Liver (tissue), 9 donors: ENCODE results near the gene SEC14L6. TPM values are rescaled to one million over a fixed set of nuclear protein-coding genes. Genes with fewer than 3 reads are reported as not detected.
A peak's percentile ranks its signal among the peaks of the same experiment; 100 is the strongest.

Experiments used
- DNase-seq: peaks from one replicate; pipeline ENCODE4 v3.0.0-alpha.2; 2017; ENCODE audit warnings: low spot score
- H3K27ac ChIP-seq, 2 donors: one replicate each; pipeline ENCODE4 v1.7.0; 2013; ENCODE audit warnings: inconsistent platforms in 2 of 2, low read length in 2 of 2, control low read depth in 1 of 2, low read depth in 1 of 2, mild to moderate bottlenecking in 1 of 2
- H3K27me3 ChIP-seq, 4 donors: one replicate each; pipeline versions ENCODE4 v1.6.1 to v1.7.0; 2013; ENCODE audit warnings: low read length in 3 of 4, inconsistent platforms in 1 of 4, mild to moderate bottlenecking in 1 of 4, moderate library complexity in 1 of 4; ENCODE audit not compliant: control insufficient read depth in 4 of 4, insufficient read depth in 4 of 4
- H3K36me3 ChIP-seq, 4 donors: one replicate each; pipeline versions ENCODE4 v1.6.1 to v1.7.0; 2013; ENCODE audit warnings: low read length in 3 of 4, mild to moderate bottlenecking in 3 of 4, low read depth in 1 of 4, moderate library complexity in 1 of 4; ENCODE audit not compliant: control insufficient read depth in 4 of 4, insufficient read depth in 3 of 4
- H3K4me1 ChIP-seq, 4 donors: one replicate each; pipeline versions ENCODE4 v1.6.1 to v1.7.0; 2013; ENCODE audit warnings: low read length in 3 of 4, mild to moderate bottlenecking in 3 of 4, moderate library complexity in 1 of 4; ENCODE audit not compliant: control insufficient read depth in 4 of 4, insufficient read depth in 4 of 4
- H3K4me3 ChIP-seq, 3 donors: one replicate each; pipeline versions ENCODE4 v1.6.1 to v1.7.0; 2013; ENCODE audit warnings: low read length in 3 of 3, control low read depth in 1 of 3, low read depth in 1 of 3, mild to moderate bottlenecking in 1 of 3
- H3K9ac ChIP-seq, 2 donors: one replicate each; pipeline ENCODE4 v1.7.0; 2013; ENCODE audit warnings: low read length in 2 of 2, mild to moderate bottlenecking in 2 of 2, moderate library complexity in 2 of 2, control low read depth in 1 of 2, low read depth in 1 of 2
- H3K9me3 ChIP-seq, 4 donors: one replicate each; pipeline versions ENCODE4 v1.6.1 to v1.7.0; 2013; ENCODE audit warnings: low read length in 3 of 4; ENCODE audit not compliant: control insufficient read depth in 4 of 4
- EGR1 ChIP-seq, 2 donors: IDR thresholded peaks; 2 replicates each; pipeline ENCODE4 v1.6.1; 2016 to 2018; ENCODE audit warnings: antibody characterized with exemption in 2 of 2, low read depth in 2 of 2
- FOXA1 ChIP-seq: IDR thresholded peaks from 2 replicates; pipeline ENCODE4 v1.6.1; 2016; ENCODE audit warnings: antibody characterized with exemption
- FOXA2 ChIP-seq: IDR thresholded peaks from 2 replicates; pipeline ENCODE4 v1.6.1; 2016; ENCODE audit warnings: antibody characterized with exemption
- GABPA ChIP-seq, 2 donors: IDR thresholded peaks in 1 of 2; conservative IDR thresholded peaks in 1 of 2; 2 replicates each; pipeline ENCODE4 v1.6.1; 2016; ENCODE audit warnings: antibody characterized with exemption in 2 of 2, mild to moderate bottlenecking in 1 of 2, moderate library complexity in 1 of 2
- HNF4A ChIP-seq, 2 donors: conservative IDR thresholded peaks; 2 replicates each; pipeline ENCODE4 v1.6.1; 2016; ENCODE audit warnings: antibody characterized with exemption in 2 of 2, mild to moderate bottlenecking in 2 of 2
- HNF4G ChIP-seq: IDR thresholded peaks from 2 replicates; pipeline ENCODE4 v1.6.1; 2016; ENCODE audit warnings: antibody characterized with exemption
- JUND ChIP-seq, 2 donors: IDR thresholded peaks; 2 replicates each; pipeline ENCODE4 v1.6.1; 2016; ENCODE audit warnings: antibody characterized with exemption in 2 of 2
- NR2F2 ChIP-seq: IDR thresholded peaks from 2 replicates; pipeline ENCODE4 v1.6.1; 2016; ENCODE audit warnings: antibody characterized with exemption
- RAD21 ChIP-seq, 2 donors: IDR thresholded peaks; 2 replicates each; pipeline ENCODE4 v1.6.1; 2016; ENCODE audit warnings: antibody characterized with exemption in 2 of 2, mild to moderate bottlenecking in 2 of 2
- RXRA ChIP-seq, 2 donors: IDR thresholded peaks; 2 replicates each; pipeline ENCODE4 v1.6.1; 2017 to 2018; ENCODE audit warnings: antibody characterized with exemption in 2 of 2, mild to moderate bottlenecking in 1 of 2
- SP1 ChIP-seq: IDR thresholded peaks from 2 replicates; pipeline ENCODE4 v1.6.1; 2018; ENCODE audit warnings: antibody characterized with exemption, mild to moderate bottlenecking
- TAF1 ChIP-seq: conservative IDR thresholded peaks from 2 replicates; pipeline ENCODE4 v1.6.1; 2016; ENCODE audit warnings: antibody characterized with exemption, mild to moderate bottlenecking
- YY1 ChIP-seq: IDR thresholded peaks from 2 replicates; pipeline ENCODE4 v1.6.1; 2016; ENCODE audit warnings: antibody characterized with exemption, mild to moderate bottlenecking
- WGBS: extraction: QIAGEN DNeasy Blood & Tissue Kit; methylation state at CpG from one replicate; pipeline ENCODE4 v1.1.7; 2013; 5-methylcytosine and 5-hydroxymethylcytosine counted together
- polyA plus RNA-seq, 2 donors: library from polyadenylated mRNA; stranded (reverse) in 1 of 2; unstranded in 1 of 2; fragments of 200-250 nt in 1 of 2; fragments of >200 nt in 1 of 2; fragmentation: Nextera tagmentation in 1 of 2; extraction: Ambion mirVana in 1 of 2; gene quantifications; one replicate each; pipeline versions ENCODE4 v1.2.1 to v1.2.3, GENCODE V29; 2013 to 2015
- total RNA-seq, 2 donors: library from RNA; depleted of rRNA; stranded (reverse); fragments of >200 nt; gene quantifications; one replicate each; pipeline ENCODE4 v1.2.3, GENCODE V29; 2014
- TF ChIP-seq, protein P1 (sequence below): IDR thresholded peaks from 2 replicates; pipeline ENCODE4 v1.6.1; 2016; ENCODE audit warnings: antibody characterized with exemption
- TF ChIP-seq, protein P2 (sequence below): IDR thresholded peaks from 2 replicates; pipeline ENCODE4 v1.6.1; 2016; ENCODE audit warnings: antibody characterized with exemption
- TF ChIP-seq, protein P3 (sequence below): fragments of 150-350 bp; IDR thresholded peaks from 2 replicates; pipeline ENCODE4 v1.5.1; 2017; ENCODE audit warnings: improper control_type of control experiment, low read depth, low read length; ENCODE audit not compliant: missing input control
- TF ChIP-seq, protein P4 (sequence below): IDR thresholded peaks from 2 replicates; pipeline ENCODE4 v1.6.1; 2016; ENCODE audit warnings: antibody characterized with exemption, mild to moderate bottlenecking
- TF ChIP-seq, protein P5 (sequence below): IDR thresholded peaks from 2 replicates; pipeline ENCODE4 v1.6.1; 2016; ENCODE audit warnings: antibody characterized with exemption
- donor health status: healthy.
- donor health status: healthy.
- donor health status: healthy.
- donor health status: healthy.
- donor health status: healthy.

SEC14L6 gene
- total and polyA plus RNA-seq, 4 donors = 0.18 to 0.70 (median 0.28) TPM

DNA sequence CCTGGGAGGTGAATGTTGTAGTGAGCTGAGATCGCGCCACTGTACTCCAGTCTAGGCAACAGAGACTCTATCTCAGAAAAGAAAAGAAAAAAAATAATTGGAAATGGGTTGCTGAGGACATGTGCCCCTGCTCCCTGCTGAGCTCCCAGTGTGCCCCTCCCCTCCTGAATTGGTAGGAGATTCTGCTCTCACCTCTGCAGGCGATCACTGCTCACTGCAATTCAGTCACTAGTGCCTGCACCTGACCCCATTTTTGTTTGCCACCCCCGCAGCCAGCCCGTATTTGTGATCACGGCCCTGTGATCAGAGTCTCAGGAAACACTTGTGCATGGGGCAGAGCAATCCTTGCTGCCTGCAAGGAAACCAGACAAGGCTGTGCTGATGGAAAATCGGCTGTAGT lies 58.4 kb downstream of the SEC14L6 start:
- H3K27me3 ChIP-seq = no peaks in the 10 kb centered on the region
- peaks cover 4 to 43% (median 28%) of the 10 kb centered on the region in 4 donors for H3K4me1 ChIP-seq
- DNase-seq = no peak
- TF ChIP-seq TAF1 = no peak
- no peak for TF ChIP-seq SP1
- TF ChIP-seq EGR1 (IDR thresholded peaks at IDR 0.05; ENCODE audit: low read depth in 2 of 2) = peak in 1 of 2 donors; percentile 26
- 68% methylated on average over 7 of the region's 7 CpGs for WGBS
- H3K9ac ChIP-seq = no peak overlapping the region
- no peak overlapping the region for H3K4me3 ChIP-seq
- H3K27ac ChIP-seq = peak overlapping the region in 1 of 2 donors; percentile 17
- no peaks in the 10 kb centered on the region for H3K9me3 ChIP-seq
- peaks cover 0 to 26% (median 13%) of the 10 kb centered on the region in 4 donors for H3K36me3 ChIP-seq

DNA sequence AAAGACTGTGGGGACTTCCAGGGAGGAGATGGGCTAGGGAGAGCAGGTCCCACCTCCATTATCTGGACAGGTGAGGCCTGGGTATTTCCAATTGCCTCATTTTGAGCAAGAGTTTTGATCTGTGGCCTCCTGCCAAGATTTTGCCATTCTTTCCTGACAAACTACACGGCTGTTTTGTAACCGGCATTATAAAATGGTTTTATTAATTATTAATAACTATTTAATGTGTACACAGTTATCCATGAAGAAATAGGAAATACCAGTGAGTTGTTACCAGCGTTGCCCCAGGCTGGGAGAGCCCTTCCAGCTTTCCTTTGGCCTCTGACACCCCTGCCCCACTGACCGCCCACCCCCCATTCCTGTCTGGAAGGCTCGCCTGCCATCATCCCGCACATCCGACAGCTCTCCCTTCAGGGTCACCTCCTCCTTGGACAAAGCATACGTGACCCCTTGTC lies 59.9 kb downstream of the SEC14L6 start:
- peaks cover 0 to 18% (median 10%) of the 10 kb centered on the region in 4 donors for H3K36me3 ChIP-seq
- no peak overlapping the region for H3K9ac ChIP-seq
- WGBS = 25% methylated on average over 8 of the region's 8 CpGs
- H3K9me3 ChIP-seq = no peaks in the 10 kb centered on the region
- H3K27ac ChIP-seq = peak overlapping the region; percentile 54 to 69
- TF ChIP-seq FOXA1 = no peak
- TF ChIP-seq, protein P1, sequence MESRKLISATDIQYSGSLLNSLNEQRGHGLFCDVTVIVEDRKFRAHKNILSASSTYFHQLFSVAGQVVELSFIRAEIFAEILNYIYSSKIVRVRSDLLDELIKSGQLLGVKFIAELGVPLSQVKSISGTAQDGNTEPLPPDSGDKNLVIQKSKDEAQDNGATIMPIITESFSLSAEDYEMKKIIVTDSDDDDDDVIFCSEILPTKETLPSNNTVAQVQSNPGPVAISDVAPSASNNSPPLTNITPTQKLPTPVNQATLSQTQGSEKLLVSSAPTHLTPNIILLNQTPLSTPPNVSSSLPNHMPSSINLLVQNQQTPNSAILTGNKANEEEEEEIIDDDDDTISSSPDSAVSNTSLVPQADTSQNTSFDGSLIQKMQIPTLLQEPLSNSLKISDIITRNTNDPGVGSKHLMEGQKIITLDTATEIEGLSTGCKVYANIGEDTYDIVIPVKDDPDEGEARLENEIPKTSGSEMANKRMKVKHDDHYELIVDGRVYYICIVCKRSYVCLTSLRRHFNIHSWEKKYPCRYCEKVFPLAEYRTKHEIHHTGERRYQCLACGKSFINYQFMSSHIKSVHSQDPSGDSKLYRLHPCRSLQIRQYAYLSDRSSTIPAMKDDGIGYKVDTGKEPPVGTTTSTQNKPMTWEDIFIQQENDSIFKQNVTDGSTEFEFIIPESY = no peak
- no peak for TF ChIP-seq TAF1
- no peak for TF ChIP-seq FOXA2
- TF ChIP-seq, protein P2, sequence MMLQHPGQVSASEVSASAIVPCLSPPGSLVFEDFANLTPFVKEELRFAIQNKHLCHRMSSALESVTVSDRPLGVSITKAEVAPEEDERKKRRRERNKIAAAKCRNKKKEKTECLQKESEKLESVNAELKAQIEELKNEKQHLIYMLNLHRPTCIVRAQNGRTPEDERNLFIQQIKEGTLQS = no peak
- no peak for TF ChIP-seq YY1
- TF ChIP-seq, protein P3, sequence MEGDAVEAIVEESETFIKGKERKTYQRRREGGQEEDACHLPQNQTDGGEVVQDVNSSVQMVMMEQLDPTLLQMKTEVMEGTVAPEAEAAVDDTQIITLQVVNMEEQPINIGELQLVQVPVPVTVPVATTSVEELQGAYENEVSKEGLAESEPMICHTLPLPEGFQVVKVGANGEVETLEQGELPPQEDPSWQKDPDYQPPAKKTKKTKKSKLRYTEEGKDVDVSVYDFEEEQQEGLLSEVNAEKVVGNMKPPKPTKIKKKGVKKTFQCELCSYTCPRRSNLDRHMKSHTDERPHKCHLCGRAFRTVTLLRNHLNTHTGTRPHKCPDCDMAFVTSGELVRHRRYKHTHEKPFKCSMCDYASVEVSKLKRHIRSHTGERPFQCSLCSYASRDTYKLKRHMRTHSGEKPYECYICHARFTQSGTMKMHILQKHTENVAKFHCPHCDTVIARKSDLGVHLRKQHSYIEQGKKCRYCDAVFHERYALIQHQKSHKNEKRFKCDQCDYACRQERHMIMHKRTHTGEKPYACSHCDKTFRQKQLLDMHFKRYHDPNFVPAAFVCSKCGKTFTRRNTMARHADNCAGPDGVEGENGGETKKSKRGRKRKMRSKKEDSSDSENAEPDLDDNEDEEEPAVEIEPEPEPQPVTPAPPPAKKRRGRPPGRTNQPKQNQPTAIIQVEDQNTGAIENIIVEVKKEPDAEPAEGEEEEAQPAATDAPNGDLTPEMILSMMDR = no peak
- TF ChIP-seq JUND (IDR thresholded peaks at IDR 0.05) = no peak
- TF ChIP-seq, protein P4, sequence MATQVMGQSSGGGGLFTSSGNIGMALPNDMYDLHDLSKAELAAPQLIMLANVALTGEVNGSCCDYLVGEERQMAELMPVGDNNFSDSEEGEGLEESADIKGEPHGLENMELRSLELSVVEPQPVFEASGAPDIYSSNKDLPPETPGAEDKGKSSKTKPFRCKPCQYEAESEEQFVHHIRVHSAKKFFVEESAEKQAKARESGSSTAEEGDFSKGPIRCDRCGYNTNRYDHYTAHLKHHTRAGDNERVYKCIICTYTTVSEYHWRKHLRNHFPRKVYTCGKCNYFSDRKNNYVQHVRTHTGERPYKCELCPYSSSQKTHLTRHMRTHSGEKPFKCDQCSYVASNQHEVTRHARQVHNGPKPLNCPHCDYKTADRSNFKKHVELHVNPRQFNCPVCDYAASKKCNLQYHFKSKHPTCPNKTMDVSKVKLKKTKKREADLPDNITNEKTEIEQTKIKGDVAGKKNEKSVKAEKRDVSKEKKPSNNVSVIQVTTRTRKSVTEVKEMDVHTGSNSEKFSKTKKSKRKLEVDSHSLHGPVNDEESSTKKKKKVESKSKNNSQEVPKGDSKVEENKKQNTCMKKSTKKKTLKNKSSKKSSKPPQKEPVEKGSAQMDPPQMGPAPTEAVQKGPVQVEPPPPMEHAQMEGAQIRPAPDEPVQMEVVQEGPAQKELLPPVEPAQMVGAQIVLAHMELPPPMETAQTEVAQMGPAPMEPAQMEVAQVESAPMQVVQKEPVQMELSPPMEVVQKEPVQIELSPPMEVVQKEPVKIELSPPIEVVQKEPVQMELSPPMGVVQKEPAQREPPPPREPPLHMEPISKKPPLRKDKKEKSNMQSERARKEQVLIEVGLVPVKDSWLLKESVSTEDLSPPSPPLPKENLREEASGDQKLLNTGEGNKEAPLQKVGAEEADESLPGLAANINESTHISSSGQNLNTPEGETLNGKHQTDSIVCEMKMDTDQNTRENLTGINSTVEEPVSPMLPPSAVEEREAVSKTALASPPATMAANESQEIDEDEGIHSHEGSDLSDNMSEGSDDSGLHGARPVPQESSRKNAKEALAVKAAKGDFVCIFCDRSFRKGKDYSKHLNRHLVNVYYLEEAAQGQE = no peak
- peak; percentile 31 for TF ChIP-seq NR2F2
- TF ChIP-seq HNF4G = no peak
- peak in 1 of 2 donors; percentile 14 for TF ChIP-seq HNF4A (conservative IDR thresholded peaks at IDR 0.05)
- TF ChIP-seq EGR1 (IDR thresholded peaks at IDR 0.05; ENCODE audit: low read depth in 2 of 2) = no peak
- TF ChIP-seq RXRA (IDR thresholded peaks at IDR 0.05) = peak; percentile 12 to 42
- no peak for TF ChIP-seq GABPA (IDR thresholded peaks at IDR 0.05 in 1 of 2, conservative IDR thresholded peaks at IDR 0.05 in 1 of 2)
- TF ChIP-seq RAD21 (IDR thresholded peaks at IDR 0.05) = no peak
- TF ChIP-seq, protein P5, sequence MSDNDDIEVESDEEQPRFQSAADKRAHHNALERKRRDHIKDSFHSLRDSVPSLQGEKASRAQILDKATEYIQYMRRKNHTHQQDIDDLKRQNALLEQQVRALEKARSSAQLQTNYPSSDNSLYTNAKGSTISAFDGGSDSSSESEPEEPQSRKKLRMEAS = no peak
- TF ChIP-seq SP1 = peak; percentile 18
- H3K27me3 ChIP-seq = no peaks in the 10 kb centered on the region
- H3K4me1 ChIP-seq = peaks cover 4 to 39% (median 28%) of the 10 kb centered on the region in 4 donors
- no peak overlapping the region for H3K4me3 ChIP-seq
- DNase-seq = no peak
